Activated T-cell treated with anti-CD3 and anti-CD28 coated beads, Interleukin-2, amount 50 U/mL, for 72 hours (primary cell): ENCODE measurements around the gene ST7. TPM values are rescaled to one million over a fixed set of nuclear protein-coding genes. Genes with fewer than 3 reads are reported as not detected.

Experiments
- ATAC-seq, 2 donors: fragments of 150-1000 bp; cut with Tn5 transposase; replicated peaks in 1 of 2; 2 replicates each; pipeline ENCODE4 v1.10.0; 2021; ENCODE audit warnings: moderate library complexity in 2 of 2, mild to moderate bottlenecking in 1 of 2
- DNase-seq, 2 donors: peaks; one replicate each; pipeline ENCODE4 v3.0.0; 2021 to 2022; ENCODE audit warnings: mixed read lengths in 1 of 2
- H3K27ac Mint-ChIP-seq: one replicate; pipeline ENCODE4 v1.8.0; 2022; ENCODE audit warnings: mild to moderate bottlenecking, moderate library complexity, mixed read lengths
- H3K27me3 Mint-ChIP-seq: one replicate; pipeline ENCODE4 v1.8.0; 2022; ENCODE audit warnings: low read depth, mixed read lengths
- H3K36me3 Mint-ChIP-seq, 2 donors: one replicate each; pipeline ENCODE4 v1.8.0; 2022; ENCODE audit warnings: mixed read lengths in 2 of 2, mild to moderate bottlenecking in 1 of 2; ENCODE audit not compliant: insufficient read depth in 2 of 2
- H3K4me1 Mint-ChIP-seq: one replicate; pipeline ENCODE4 v1.8.0; 2022; ENCODE audit warnings: low read depth, mixed read lengths
- H3K4me3 Mint-ChIP-seq, 2 donors: one replicate each; pipeline ENCODE4 v1.8.0; 2022; ENCODE audit warnings: mild to moderate bottlenecking in 2 of 2, mixed read lengths in 2 of 2, moderate library complexity in 2 of 2
- H3K9me3 Mint-ChIP-seq, 2 donors: one replicate each; pipeline ENCODE4 v1.8.0; 2022; ENCODE audit warnings: mixed read lengths in 2 of 2
- total RNA-seq, 2 donors: library from RNA; stranded (reverse); gene quantifications; one replicate each; pipeline ENCODE4 v1.2.3, GENCODE V29; 2022

Gene ST7
- total RNA-seq, 2 donors from 2014 or later = 6.2 to 7.2 TPM

DNA sequence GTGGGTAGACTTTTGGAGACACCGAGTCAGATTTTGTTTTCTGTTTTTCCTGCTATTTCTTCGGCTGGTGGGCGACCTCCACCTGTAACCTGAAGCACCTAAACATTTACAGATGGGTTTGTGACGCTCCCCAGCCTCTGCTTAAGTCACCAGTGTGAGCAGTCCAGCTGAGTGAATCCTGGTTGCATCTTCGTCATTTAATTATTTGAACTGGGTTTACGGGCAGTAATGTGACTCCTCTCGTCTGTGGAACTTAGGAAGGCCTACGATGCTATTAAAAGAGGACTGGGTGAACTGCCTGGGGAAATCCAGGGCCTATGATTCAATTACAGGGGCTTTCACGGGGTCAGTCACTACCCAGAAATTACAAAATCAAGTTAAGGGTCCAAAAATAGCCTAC lies 317.1 kb downstream of the ST7 start:
- peaks cover 0 to 2% of the 10 kb centered on the region in 2 donors for H3K36me3 Mint-ChIP-seq
- no peak overlapping the region for H3K27ac Mint-ChIP-seq

DNA sequence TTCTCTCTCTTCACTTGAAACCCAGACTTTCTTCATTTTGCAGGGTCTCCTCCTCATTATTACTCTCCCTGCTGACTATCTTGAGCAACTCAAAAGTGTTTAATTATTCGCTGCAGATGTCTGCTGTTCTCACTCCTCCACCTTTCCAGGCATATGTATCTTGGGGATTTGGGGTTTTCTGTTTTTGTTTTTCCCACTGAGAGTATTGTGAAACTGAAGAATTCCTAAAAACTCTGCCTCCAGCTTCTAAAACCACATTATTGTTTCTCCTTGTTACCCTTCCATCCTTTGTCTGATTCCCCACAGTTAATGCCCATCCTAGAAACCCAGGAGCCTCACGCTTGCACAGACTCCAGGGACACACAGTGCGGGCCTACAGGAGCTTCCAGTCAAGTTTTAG lies 318.3 kb downstream of the ST7 start:
- H3K36me3 Mint-ChIP-seq = peaks cover 0 to 2% of the 10 kb centered on the region in 2 donors
- ATAC-seq (no peak), DNase-seq (no peak)
- H3K27ac Mint-ChIP-seq = no peak overlapping the region
- no peak overlapping the region for H3K4me3 Mint-ChIP-seq
- H3K9me3 Mint-ChIP-seq = peaks cover 0 to 9% of the 10 kb centered on the region in 2 donors
- H3K27me3 Mint-ChIP-seq = peaks cover 39% of the 10 kb centered on the region
- peaks cover 9% of the 10 kb centered on the region for H3K4me1 Mint-ChIP-seq

More for the DNA sequence above, 317.1 kb downstream of the ST7 start:
- peaks cover 39% of the 10 kb centered on the region for H3K27me3 Mint-ChIP-seq
- ATAC-seq (no peak), DNase-seq (no peak)
- H3K4me3 Mint-ChIP-seq = no peak overlapping the region
- H3K9me3 Mint-ChIP-seq = peaks cover 0 to 9% of the 10 kb centered on the region in 2 donors
- H3K4me1 Mint-ChIP-seq = peaks cover 9% of the 10 kb centered on the region

- Mint-ChIP-seq H3K36me3 (peaks cover 0 to 2% of the 10 kb centered on the region in 2 donors), H3K27me3 (peaks cover 39% of the 10 kb centered on the region), H3K4me1 (peaks cover 9% of the 10 kb centered on the region)
Observed at GRCh38 chr7:117272017-117272759, 318.9 kb downstream of the ST7 start.

DNA sequence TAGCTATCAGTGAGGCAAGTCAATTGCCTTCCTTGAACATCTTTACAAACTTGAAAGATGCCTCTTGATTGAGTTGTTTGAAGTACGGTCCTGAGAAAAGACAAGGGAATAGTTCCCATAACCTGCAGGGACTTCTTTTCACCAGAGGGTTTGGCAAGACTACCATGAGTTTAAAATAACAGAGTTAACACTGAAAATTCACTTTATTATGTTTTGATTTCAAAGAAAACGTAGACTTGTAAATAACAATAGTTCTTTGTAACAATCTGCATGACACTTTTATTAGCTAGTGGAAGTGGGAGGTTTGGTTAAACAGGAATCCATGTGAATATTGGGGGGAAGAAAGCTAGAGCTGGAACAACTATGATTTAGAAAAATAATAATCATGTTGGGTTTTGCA lies 320.0 kb downstream of the ST7 start:
- peaks cover 0 to 5% of the 10 kb centered on the region in 2 donors for H3K9me3 Mint-ChIP-seq
- no peaks in the 10 kb centered on the region for H3K36me3 Mint-ChIP-seq
- ATAC-seq = no peak
- no peak for DNase-seq
- no peak overlapping the region for H3K4me3 Mint-ChIP-seq
- peaks cover 33% of the 10 kb centered on the region for H3K27me3 Mint-ChIP-seq
- no peak overlapping the region for H3K27ac Mint-ChIP-seq
- peaks cover 9% of the 10 kb centered on the region for H3K4me1 Mint-ChIP-seq

More at GRCh38 chr7:117272017-117272759, 318.9 kb downstream of the ST7 start:
- DNase-seq (no peak), ATAC-seq (no peak)
- H3K4me3 Mint-ChIP-seq = no peak overlapping the region
- peaks cover 0 to 9% of the 10 kb centered on the region in 2 donors for H3K9me3 Mint-ChIP-seq
- H3K27ac Mint-ChIP-seq = no peak overlapping the region

GRCh38 chr7:117273814-117274225 lies 320.5 kb downstream of the ST7 start:
- Mint-ChIP-seq H3K9me3 (peaks cover 0 to 5% of the 10 kb centered on the region in 2 donors), H3K4me3 (no peak overlapping the region), H3K27me3 (peaks cover 33% of the 10 kb centered on the region), H3K27ac (no peak overlapping the region), H3K36me3 (no peaks in the 10 kb centered on the region), H3K4me1 (peaks cover 9% of the 10 kb centered on the region)
- ATAC-seq (no peak), DNase-seq (no peak)

- no peak overlapping the region for H3K27ac Mint-ChIP-seq
- no peak overlapping the region for H3K4me3 Mint-ChIP-seq
- no peak for ATAC-seq
- peaks cover 0 to 5% of the 10 kb centered on the region in 2 donors for H3K9me3 Mint-ChIP-seq
- H3K27me3 Mint-ChIP-seq = peaks cover 36% of the 10 kb centered on the region
- no peak for DNase-seq
- H3K36me3 Mint-ChIP-seq = no peaks in the 10 kb centered on the region
- peaks cover 2% of the 10 kb centered on the region for H3K4me1 Mint-ChIP-seq
Observed at GRCh38 chr7:117274951-117275350, 321.6 kb downstream of the ST7 start.

- H3K4me3 Mint-ChIP-seq = no peak overlapping the region
- no peak overlapping the region for H3K27ac Mint-ChIP-seq
- no peaks in the 10 kb centered on the region for H3K9me3 Mint-ChIP-seq
- H3K27me3 Mint-ChIP-seq = peaks cover 32% of the 10 kb centered on the region
- DNase-seq = no peak
- no peak for ATAC-seq
- no peaks in the 10 kb centered on the region for H3K36me3 Mint-ChIP-seq
- no peaks in the 10 kb centered on the region for H3K4me1 Mint-ChIP-seq
Observed at GRCh38 chr7:117277576-117277975, 324.3 kb downstream of the ST7 start.

DNA sequence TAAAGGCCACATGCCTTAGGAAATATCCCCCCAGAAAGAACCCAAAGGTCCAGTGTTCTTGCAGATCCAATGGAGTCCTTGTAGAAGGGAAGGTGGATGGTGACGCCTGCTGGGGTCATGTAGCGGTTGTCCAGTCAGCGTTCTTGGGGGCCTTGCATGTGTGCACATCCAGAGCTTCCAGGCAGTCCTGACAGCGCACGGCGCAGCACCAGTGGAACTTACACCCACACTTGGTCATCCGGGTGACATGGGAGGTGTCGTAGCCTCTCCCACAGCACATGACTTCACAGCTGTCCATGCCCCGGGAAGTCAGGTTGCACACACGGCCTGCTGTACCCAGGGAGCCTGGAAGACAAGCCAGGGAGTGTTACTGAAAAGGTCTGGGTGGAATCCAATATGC lies 324.7 kb downstream of the ST7 start:
- Mint-ChIP-seq H3K27ac (no peak overlapping the region), H3K27me3 (peaks cover 32% of the 10 kb centered on the region), H3K36me3 (no peaks in the 10 kb centered on the region), H3K9me3 (no peaks in the 10 kb centered on the region), H3K4me3 (no peak overlapping the region), H3K4me1 (no peaks in the 10 kb centered on the region)
- ATAC-seq (no peak), DNase-seq (no peak)

GRCh38 chr7:117279203-117279602 lies 325.9 kb downstream of the ST7 start:
- H3K36me3 Mint-ChIP-seq = no peaks in the 10 kb centered on the region
- no peak for ATAC-seq
- no peak for DNase-seq
- peaks cover 25% of the 10 kb centered on the region for H3K27me3 Mint-ChIP-seq
- H3K4me3 Mint-ChIP-seq = no peak overlapping the region
- H3K27ac Mint-ChIP-seq = no peak overlapping the region
- H3K4me1 Mint-ChIP-seq = no peaks in the 10 kb centered on the region
- H3K9me3 Mint-ChIP-seq = no peaks in the 10 kb centered on the region

Other genes starting within 250 kb of the ST7 start
- 100 to 1,000 TPM; 128 to 144 TPM for gene CAPZA2, start 90.9 kb upstream of the ST7 start, total RNA-seq